ENCODE results near the gene ICAM3. TPM values are rescaled to one million over a fixed set of nuclear protein-coding genes. Genes with fewer than 3 reads are reported as not detected.

ICAM3 gene
- total RNA-seq, 8 experiments from 2014 or later: 0.73 to 3.5 (median 2.2) TPM

Other genes with a start within 250 kb of the ICAM3 start
- gene ANGPTL6, start 236.9 kb downstream of the ICAM3 start, total RNA-seq: 1 to 10 TPM in 2 of 8 experiments, under 1 TPM in 6; 0.11 to 1.2 (median 0.35) TPM
- gene PPAN, start 233.3 kb downstream of the ICAM3 start, total RNA-seq: 10 to 100 TPM; 27.2 to 92.1 (median 47.3) TPM
- 10 to 100 TPM in 3 of 8 experiments, 1 to 10 TPM in 5; 2.1 to 12.2 (median 4.9) TPM for gene P2RY11, start 227.9 kb downstream of the ICAM3 start, total RNA-seq
- gene EIF3G, start 219.7 kb downstream of the ICAM3 start, total RNA-seq: 100 to 1,000 TPM; 180 to 352 (median 242) TPM
- gene DNMT1, start 144.7 kb downstream of the ICAM3 start, total RNA-seq: 10 to 100 TPM; 16.9 to 92.4 (median 37.4) TPM
- 10 to 100 TPM in 4 of 8 experiments, 1 to 10 TPM in 4; 1.5 to 14.8 (median 10.1) TPM for gene S1PR2, start 108.3 kb downstream of the ICAM3 start, total RNA-seq
- 10 to 100 TPM; 17.9 to 80.5 (median 34.4) TPM for gene MRPL4, start 87.4 kb downstream of the ICAM3 start, total RNA-seq
- 10 to 100 TPM in 4 of 8 experiments, 1 to 10 TPM in 2, under 1 TPM in 2; 0.22 to 72.6 (median 9.7) TPM for gene ICAM1, start 68.5 kb downstream of the ICAM3 start, total RNA-seq
- under 1 TPM in 1 of 8 experiments, not detected in 7; 0.14 TPM for gene ICAM4, start 52.7 kb downstream of the ICAM3 start, total RNA-seq
- 10 to 100 TPM in 2 of 8 experiments, 1 to 10 TPM in 5, under 1 TPM in 1; 0.71 to 33.1 (median 4.8) TPM for gene ICAM5, start 49.7 kb downstream of the ICAM3 start, total RNA-seq
- gene ZGLP1, start 29.8 kb downstream of the ICAM3 start, total RNA-seq: 1 to 10 TPM; 3.4 to 7.2 (median 4.4) TPM
- 10 to 100 TPM; 12.7 to 37.8 (median 18.8) TPM for gene FDX2, start 23.6 kb downstream of the ICAM3 start, total RNA-seq
- gene RAVER1, start 6.1 kb downstream of the ICAM3 start, total RNA-seq: 10 to 100 TPM in 3 of 8 experiments, 1 to 10 TPM in 5; 4.3 to 31.8 (median 8.1) TPM
- 100 to 1,000 TPM in 1 of 8 experiments, 10 to 100 TPM in 7; 29.4 to 110 (median 62.1) TPM for gene TYK2, start 40.9 kb upstream of the ICAM3 start, total RNA-seq
- gene CDC37, start 63.9 kb upstream of the ICAM3 start, total RNA-seq: 100 to 1,000 TPM; 106 to 304 (median 175) TPM
- 1 to 10 TPM in 7 of 8 experiments, under 1 TPM in 1; 0.88 to 7.8 (median 2.8) TPM for gene PDE4A, start 80.9 kb upstream of the ICAM3 start, total RNA-seq
- 10 to 100 TPM; 27.1 to 84.0 (median 49.6) TPM for gene KEAP1, start 163.7 kb upstream of the ICAM3 start, total RNA-seq
- gene S1PR5, start 177.8 kb upstream of the ICAM3 start, total RNA-seq: under 1 TPM in 4 of 8 experiments, not detected in 4; 0.08 to 0.81 (median 0.16) TPM
- 10 to 100 TPM; 14.6 to 54.2 (median 29.5) TPM for gene ATG4D, start 204.3 kb upstream of the ICAM3 start, total RNA-seq
- 10 to 100 TPM in 4 of 8 experiments, 1 to 10 TPM in 4; 6.8 to 44.1 (median 12.1) TPM for gene KRI1, start 226.4 kb upstream of the ICAM3 start, total RNA-seq
- gene CDKN2D, start 229.4 kb upstream of the ICAM3 start, total RNA-seq: 10 to 100 TPM in 5 of 8 experiments, 1 to 10 TPM in 3; 1.9 to 68.6 (median 39.8) TPM
- gene AP1M2, start 247.7 kb upstream of the ICAM3 start, total RNA-seq: under 1 TPM in 3 of 8 experiments, not detected in 5; 0.52 to 0.81 (median 0.67) TPM

Data from motor neuron (in vitro differentiated cells).